Fibroblast of skin of left biceps (primary cell): ENCODE results near the gene KIF15.
"Not testable (repeated sequence)": the region's sequence is repeated elsewhere in the genome, so short reads cannot be mapped to it uniquely, and the experiment has no call there.

ENCODE experiments used
- DNase-seq, 2 experiments: peaks; one replicate each; pipeline ENCODE4 v3.0.0-alpha.2; 2013; ENCODE audit warnings: low read depth in 2 of 2

KIF15 gene

GRCh38 chr3:44761424-44762169 lies at the start of gene KIF15, which contains the start of gene KIAA1143:
Gene KIF15, plus strand, starts transcription at chr3:44761794. Its CDS starts 72 bp downstream, at chr3:44761866.
Gene KIAA1143, minus strand, starts transcription at chr3:44761619. Its CDS starts 17 bp downstream, at chr3:44761602.
- DNase-seq: peak; percentile 81

- peak; percentile 74 to 76 for DNase-seq
Observed at GRCh38 chr3:44712455-44713075, 49.0 kb upstream of the KIF15 start, which contains the start of gene ZNF502. Gene ZNF502, plus strand, starts transcription at chr3:44712660. Its CDS starts 7,602 bp downstream, at chr3:44720262.

- no peak for DNase-seq
Observed at GRCh38 chr3:44721231-44722102, 40.1 kb upstream of the KIF15 start.

- DNase-seq: no peak
Observed at GRCh38 chr3:44722103-44722401, 39.5 kb upstream of the KIF15 start.

- peak; percentile 79 for DNase-seq
Observed at GRCh38 chr3:44729384-44729910, 32.1 kb upstream of the KIF15 start, which contains the start of gene ZNF501. Gene ZNF501, plus strand, starts transcription at chr3:44729635. Its CDS starts 4,787 bp downstream, at chr3:44734422.

- no peak for DNase-seq
Observed at GRCh38 chr3:44734646-44735168, 26.9 kb upstream of the KIF15 start.

GRCh38 chr3:44761101-44761423 lies 532 bp upstream of the KIF15 start:
- no peak for DNase-seq

GRCh38 chr3:44762170-44762677 lies 630 bp downstream of the KIF15 start:
- DNase-seq: no peak

- no peak for DNase-seq
Observed at GRCh38 chr3:44762690-44763089, 1.1 kb downstream of the KIF15 start.

GRCh38 chr3:44764248-44764647 lies 2.7 kb downstream of the KIF15 start:
- DNase-seq: no peak

GRCh38 chr3:44771424-44772098 lies 10.0 kb downstream of the KIF15 start:
- DNase-seq: no peak

- DNase-seq: no peak
Observed at GRCh38 chr3:44772099-44772442, 10.5 kb downstream of the KIF15 start.

- no peak for DNase-seq
Observed at GRCh38 chr3:44782891-44783290, 21.3 kb downstream of the KIF15 start.

- no peak for DNase-seq
Observed at GRCh38 chr3:44795197-44795596, 33.6 kb downstream of the KIF15 start.

- DNase-seq: no peak
Observed at GRCh38 chr3:44802011-44802410, 40.4 kb downstream of the KIF15 start.

- DNase-seq: no peak
Observed at GRCh38 chr3:44803298-44803697, 41.7 kb downstream of the KIF15 start.

GRCh38 chr3:44805960-44806359 lies 44.4 kb downstream of the KIF15 start:
- no peak for DNase-seq

- DNase-seq: no peak
Observed at GRCh38 chr3:44814751-44815150, 53.2 kb downstream of the KIF15 start.

- not testable (repeated sequence) for DNase-seq
Observed at GRCh38 chr3:44816334-44816733, 54.7 kb downstream of the KIF15 start.

GRCh38 chr3:44821206-44821605 lies 59.6 kb downstream of the KIF15 start:
- DNase-seq: not testable (repeated sequence)

- DNase-seq: peak; percentile 18 to 23
Observed at GRCh38 chr3:44825264-44825925, 63.8 kb downstream of the KIF15 start.
